Fibroblast of skin of back (primary cell): ENCODE data around the gene IL10RB.
A peak's percentile ranks its signal among the peaks of the same experiment; 100 is the strongest.
"Not testable (repeated sequence)": the region's sequence is repeated elsewhere in the genome, so short reads cannot be mapped to it uniquely, and the experiment has no call there.

ENCODE experiments used
- DNase-seq: peaks from one replicate; pipeline ENCODE4 v3.0.0-alpha.2; 2013

Gene IL10RB

DNA sequence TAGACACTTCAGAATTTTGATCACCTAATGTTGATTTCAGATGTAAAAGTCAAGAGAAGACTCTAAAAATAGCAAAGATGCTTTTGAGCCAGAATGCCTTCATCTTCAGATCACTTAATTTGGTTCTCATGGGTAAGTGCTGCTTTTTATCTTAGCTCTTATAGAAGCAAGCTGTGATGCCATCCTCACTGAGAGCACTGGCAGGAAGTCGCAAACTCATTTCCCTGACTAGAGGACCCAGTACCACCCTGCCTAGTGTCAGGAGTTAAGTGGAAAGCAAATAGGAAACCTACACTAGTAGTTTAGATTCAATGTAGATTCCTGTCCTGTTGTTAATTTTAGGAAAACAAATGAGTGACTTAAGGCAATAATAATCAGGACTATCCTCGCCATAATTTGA is 24.3 kb upstream of the IL10RB start:
- DNase-seq = no peak

DNA sequence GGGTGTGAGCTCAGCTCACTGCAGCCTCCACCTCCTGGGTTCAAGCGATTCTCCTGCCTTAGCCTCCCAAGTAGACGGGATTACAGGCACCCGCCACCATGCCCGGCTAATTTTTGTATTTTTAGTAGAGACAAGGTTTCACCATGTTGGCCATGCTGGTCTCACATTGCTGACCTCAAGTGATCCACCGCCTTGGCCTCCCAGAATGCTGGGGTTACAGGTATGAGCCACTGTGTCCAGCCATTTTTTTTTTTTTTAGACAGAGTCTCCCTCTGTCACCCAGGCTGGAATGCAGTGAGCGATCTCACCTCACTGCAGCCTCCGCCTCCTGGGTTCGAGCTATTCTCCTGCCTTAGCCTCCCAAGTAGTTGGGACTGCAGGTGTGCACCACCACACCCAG is 23.3 kb upstream of the IL10RB start:
- not testable (repeated sequence) for DNase-seq

DNA sequence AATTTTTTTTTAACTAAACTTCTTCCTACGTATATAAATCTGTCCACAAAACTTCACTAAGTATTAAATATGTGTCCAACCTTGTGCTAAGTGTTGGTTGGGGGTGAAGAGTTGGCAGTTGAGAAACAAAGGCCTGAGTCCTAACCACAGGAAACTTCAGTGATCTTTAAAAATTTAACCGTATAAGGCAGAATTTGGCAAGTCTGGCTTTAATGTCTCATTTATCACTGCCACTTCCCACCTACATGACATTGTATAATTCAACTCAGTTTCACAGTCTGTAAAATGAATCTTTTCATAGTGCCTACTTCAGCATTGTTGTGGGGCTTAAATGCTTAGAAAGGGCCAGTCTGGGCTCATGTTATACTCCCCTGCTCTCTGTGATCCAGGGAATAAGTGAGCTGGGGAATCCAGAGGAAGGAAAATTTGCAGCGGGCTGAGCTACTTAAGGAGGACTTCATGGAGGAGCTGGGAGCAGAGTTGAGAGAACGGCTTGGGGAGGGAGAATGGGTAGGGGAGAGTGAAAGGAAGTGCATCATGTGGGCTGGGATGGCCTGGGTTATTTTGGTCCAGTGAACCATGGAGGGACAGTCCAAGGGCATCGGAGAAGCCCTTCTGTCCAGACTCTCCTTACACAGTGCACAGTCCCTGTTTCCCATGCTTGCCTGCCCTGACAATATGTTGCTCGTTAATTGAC is 21.9 kb upstream of the IL10RB start:
- DNase-seq = no peak

DNA sequence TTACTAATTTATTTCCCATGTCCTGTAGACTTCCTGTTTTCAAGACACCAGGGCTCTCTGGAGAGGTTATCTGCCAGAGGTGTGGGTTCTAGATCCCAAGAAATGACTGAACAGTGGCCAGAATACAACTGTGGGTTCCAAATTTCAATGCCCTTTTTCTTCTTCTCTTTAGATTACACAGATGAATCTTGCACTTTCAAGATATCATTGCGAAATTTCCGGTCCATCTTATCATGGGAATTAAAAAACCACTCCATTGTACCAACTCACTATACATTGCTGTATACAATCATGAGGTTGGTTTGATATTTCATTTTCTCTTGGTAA is 21.4 kb upstream of the IL10RB start:
- DNase-seq = no peak

DNA sequence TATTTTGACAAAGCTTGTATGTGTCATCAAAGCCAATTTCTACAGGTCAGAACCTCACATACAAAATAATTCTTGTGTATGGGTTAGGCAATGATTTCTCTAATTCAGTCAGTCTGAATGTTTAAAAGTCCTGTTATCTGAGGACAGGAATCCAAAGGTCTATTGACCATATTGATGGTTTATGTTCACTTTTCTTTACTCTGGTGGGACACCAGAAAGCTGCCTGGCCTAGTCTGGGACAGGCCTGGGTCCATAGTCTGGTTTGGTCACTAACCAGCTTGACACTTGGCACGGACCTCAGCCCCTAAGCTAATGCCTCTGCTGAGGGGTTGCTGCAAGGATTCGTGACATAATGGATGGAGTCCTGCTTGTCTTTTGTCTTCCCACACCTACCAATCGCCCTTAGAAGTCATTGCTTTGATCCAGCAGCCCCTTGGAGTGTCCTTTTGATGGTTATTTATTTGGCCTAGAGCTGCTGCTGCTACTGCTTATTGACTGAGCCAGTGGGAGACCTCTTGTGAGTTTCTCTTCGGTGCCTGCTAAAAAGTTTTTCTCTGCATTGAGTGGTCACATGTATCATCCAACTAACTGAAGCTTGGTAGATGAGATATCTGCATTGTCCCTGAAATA is 20.8 kb upstream of the IL10RB start:
- no peak for DNase-seq

DNA sequence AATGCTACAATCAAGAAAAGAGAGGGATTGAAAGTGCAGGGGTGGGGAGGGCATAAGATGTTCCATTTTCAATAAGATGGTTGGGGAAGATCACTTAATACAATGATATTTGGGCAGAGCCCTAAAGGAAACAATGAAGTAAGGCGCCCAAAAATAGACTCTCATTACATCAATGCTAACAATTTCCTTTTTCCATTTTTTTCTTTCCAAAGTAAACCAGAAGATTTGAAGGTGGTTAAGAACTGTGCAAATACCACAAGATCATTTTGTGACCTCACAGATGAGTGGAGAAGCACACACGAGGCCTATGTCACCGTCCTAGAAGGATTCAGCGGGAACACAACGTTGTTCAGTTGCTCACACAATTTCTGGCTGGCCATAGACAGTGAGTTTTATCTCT is 19.7 kb upstream of the IL10RB start:
- no peak for DNase-seq

DNA sequence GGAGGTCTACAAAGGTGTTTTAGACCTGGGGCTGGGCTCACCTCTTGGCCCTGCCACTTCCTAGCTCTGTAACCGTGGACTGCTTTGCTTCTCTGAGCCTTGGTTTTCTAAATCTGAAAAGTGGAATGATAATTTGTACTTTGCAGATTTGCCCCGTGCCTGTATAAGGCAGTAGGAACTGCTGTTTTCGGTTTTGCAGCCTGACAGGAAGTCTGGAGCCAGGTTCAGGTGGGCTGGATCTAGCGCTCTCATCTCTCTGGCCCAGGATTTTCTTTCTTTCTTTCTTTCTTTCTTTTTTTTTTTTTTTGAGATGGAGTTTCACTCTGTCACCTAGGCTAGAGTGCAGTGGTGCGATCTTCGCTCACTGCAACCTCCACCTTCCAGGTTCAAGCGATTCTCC is 19.2 kb upstream of the IL10RB start:
- no peak for DNase-seq

DNA sequence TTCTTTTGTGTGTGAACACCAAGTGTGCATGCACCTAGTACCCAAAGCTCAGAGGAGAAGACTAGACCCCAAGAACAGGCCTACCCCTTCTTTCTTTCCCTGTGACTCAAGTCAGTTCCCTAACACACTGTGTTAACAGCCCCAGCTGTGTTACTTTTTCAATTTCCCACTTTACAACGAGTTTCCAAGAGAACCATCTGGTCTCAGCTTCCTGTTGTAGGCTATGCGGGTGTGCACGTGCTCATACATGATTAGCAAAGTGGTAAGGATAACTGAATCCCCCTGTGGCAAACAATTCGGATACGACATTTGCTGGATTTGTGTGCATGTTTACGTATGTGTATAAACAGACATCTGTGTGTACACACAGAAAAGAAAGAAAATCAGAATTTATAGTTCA is 18.6 kb upstream of the IL10RB start:
- no peak for DNase-seq

DNA sequence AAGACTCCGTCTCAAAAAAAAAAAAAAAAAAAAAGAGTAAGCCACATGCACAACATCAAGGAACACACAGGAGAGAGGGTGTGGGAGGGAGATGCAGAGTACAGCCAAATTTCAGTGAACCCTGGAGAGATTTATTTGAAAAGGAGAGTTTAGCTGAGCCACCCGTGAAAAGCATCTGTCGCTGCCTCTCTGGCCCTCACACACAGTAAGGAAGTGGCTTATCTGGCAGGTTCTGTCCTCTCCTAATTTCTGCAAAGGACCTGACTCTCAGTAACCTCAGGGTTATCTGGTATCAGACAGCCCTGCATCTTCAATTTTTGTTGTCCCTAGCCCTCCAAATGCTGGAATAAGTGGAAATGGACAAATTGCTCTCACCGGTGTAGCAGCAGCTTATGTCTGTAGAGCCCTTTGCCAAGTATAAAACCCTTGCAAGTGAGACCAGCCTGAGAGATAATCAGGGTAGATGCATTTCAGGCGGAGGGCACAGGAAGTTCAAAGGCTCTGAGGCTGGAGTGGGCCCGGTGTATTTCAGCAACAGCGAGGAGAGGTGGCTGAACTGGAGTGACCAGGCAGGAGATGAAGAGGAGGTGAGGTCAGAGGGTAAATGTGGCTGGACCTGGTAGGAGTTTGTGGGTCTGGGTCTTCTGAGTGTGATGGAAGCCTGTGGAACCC is 16.7 kb upstream of the IL10RB start:
- no peak for DNase-seq

DNA sequence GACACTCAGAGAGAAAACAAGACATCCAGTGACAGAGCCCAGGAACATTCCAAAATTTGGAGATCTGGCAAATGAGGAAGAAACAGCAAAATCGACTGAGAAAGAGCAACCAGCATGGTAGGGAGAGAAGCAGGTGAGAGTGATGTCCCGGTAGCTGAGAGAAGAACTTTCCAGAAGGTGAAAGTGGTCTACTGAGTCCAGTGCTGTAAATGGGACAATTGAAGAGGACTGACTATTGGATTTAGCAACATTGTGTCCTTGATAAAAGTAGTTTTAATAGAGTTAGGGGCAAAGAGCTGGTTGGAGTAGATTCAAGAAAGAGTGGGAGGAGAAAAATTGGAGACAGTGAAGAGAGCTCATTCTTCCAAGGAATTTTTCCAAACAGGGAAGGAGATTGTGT is 15.0 kb upstream of the IL10RB start:
- DNase-seq = no peak

DNA sequence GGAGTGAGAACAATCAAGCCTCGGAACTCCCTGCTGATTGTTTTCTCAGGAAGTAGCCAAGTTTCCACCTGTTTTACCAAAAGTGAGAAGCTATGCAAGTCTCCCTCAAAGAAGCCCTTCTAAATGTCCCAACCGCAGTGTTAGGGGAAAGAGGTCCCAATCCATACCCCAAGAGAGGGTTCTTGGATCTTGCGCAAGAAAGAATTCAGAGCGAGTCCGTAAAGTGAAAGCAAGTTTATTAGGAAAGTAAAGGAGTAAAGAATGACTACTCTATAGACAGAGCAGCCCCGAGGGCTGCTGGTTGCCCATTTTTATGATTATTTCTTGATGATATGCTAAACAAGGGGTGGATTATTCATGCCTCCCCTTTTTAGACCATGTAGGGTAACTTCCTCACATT is 12.8 kb upstream of the IL10RB start:
- not testable (repeated sequence) for DNase-seq

DNA sequence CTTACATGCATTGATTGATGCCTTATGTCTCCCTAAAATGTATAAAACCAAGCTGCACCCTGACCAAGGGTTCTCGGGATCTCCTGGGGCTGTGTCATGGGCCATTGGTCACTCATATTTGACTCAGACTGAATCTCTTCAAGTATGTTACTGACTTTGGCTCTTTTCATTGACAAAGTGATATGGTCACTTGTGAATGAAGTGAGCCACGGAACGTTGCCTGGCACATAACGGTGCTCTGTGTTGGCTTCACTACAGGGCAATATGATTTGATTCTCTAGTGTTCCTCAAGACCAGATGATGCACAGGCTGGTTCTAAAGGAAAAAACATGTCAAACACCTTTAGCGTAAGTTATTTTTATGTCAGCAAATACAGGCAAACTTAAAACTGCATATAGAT is 11.4 kb upstream of the IL10RB start:
- no peak for DNase-seq

DNA sequence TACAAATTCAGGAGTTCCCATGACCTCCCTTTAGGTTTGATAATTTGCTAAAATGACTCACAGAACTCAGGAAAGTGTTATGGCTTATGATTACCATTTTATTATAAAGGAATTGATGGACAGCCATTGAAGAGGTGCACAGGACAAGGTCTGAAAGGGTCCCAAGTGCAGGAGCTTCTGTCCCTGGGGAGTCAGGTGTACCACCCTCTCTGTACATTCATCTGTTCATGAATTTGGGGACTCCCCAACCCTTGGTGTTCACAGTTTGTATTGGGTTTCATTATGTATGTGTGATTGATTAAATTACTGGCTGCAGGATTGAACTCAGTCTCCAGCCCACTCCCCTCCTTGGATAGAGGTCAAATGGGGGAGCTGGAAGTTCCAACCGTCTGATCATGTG is 10.8 kb upstream of the IL10RB start:
- DNase-seq = no peak

DNA sequence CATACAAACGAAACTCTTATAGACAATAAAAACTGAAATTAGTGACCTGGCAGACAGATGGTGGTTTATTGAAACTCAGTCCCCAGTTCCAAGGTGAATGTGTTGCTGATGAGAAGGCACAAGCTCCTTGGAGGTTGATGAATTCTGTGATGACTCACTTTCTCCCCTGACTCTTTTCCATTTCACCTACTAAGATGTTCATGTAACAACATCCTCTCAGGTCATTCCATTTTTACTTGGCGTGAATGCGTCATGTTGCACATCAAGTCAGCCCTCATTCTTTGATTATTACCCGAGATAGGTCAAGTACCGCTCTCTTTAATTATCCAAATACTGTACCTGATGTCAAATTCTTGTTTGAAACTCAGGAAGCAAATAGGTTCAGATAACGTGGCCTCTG is 10.1 kb upstream of the IL10RB start:
- no peak for DNase-seq

DNA sequence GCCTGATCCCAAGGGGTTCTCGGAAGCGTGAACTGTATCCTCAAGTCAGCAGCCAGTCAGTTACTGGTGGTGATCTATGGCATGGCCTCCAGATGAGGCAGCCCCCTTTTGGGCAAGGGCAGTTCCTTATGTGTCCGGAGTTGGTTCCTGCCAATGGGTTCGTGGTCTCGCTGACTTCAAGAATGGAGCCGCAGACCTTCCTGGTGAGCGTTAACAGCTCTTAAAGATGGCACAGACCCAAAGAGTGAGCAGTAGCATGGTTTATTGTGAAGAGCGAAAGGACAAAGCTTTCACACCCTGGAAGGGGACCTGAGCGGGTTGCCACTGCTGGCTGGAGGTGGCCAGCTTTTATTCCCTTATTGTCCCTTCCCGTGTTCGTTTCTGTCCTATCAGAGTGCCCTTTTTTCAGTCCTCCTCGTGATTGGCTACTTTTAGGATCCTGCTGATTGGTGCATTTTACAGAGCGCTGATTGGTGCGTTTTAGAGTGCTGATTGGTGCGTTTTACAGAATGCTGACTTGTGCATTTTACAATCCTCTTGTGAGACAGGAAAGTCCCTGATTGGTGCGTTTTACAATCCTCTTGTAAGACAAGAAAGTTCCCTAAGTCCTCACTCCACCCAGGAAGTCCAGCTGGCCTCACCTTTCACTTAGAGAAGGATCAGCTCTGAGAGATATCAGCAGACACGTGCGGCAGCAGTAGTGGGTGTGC is 8.9 kb upstream of the IL10RB start:
- no peak for DNase-seq

DNA sequence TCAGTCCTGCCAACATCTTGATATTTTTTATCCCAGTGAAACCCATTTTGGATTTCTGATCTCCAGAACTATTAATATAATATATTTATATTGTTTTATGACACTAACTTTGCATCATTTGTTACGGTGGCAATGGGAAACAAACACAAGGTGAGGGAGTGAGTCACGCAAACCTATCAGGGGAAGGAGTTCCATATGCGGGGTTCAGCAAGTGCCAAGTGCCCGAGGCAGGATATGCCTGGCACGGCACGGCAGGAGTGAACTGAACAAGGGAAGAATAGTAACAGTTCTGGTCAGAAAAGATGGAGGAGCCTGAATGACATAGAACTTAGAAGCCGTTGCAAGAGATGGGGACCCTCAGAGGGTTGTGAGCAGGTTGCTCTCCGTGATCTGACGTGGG is 7.7 kb upstream of the IL10RB start:
- DNase-seq = no peak

DNA sequence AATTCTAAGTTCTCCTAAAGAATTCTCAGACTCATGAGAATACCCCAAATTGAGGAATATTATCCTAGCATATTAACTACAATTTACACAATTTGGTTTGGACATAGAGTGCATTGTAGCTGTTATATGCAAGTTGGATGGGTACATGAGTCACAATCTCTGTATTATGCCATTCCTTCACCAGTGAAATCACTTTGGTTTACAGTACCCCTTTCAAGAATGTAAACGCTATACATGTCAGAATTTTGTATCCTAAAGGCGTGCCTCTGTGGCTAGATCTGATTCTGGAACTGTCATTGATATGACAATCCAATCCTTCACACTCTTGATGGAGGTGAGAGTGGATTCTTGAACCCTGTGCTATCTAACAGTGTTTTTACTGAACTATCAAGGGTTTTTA is 6.7 kb upstream of the IL10RB start:
- peak; percentile 21 for DNase-seq

DNA sequence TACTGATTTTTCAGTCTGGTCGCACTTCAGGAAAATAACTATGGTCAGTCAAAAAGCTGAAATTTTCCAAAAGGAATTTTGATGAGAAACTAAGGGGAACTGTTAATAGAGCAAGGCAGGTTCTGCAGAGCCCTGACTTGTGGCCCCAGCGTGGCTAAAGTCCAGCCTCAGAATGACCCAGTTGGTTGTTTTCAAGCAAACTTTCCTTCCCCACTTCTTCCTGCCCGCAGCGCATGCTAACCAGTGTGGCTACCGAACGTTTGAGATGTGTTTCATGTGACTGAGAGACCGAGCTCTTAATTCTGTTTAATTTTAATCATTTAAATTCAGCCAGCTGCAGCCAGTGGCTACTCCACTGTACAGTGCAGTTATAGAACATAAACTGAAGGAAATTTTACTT is 6.2 kb upstream of the IL10RB start:
- no peak for DNase-seq

DNA sequence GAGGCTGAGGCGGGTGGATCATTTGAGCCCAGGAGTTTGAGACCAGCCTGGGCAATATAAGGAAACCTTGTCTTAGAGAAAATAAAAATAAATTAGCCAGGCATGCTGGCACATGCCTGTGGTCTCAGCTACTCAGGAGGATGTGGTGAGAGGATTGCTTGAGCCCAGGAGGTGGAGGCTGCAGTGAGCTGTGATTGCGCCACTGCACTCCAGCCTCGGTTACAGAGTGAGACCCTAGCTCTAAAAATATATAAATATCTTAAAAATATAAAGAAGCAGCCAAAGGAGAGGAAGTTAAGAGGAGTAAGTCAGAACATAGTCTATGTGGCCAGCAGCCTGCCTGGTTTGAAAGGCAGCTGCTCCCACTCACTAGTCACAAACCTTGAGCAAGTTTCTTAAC is 4.5 kb upstream of the IL10RB start:
- peak; percentile 41 for DNase-seq

DNA sequence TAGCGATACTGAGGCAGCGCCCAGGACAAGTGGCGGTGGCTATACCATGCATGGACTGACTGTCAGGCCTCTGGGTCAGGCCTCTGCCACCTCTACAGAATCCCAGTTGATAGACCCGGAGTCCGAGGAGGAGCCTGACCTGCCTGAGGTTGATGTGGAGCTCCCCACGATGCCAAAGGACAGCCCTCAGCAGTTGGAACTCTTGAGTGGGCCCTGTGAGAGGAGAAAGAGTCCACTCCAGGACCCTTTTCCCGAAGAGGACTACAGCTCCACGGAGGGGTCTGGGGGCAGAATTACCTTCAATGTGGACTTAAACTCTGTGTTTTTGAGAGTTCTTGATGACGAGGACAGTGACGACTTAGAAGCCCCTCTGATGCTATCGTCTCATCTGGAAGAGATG is 3.2 kb upstream of the IL10RB start:
- no peak for DNase-seq

DNA sequence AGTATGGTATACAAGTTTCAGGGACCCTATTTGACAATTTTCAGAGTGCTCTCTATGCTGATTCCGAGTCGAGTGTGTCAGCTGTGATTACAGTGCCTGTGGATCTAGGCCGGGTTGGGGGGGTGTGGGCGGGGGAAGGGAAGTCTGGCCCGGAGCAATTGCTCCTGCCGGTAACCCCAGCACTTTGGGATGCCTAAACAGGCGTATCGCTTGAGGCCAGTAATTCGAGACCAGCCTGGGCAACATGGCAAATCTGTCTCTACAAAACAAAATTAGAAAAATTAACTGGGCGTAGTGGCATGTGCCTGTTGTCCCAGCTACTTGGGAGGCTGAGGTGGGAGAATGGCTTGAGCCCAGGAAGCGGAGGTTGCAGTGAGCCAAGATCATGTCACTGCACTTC is 1.6 kb upstream of the IL10RB start:
- no peak for DNase-seq

DNA sequence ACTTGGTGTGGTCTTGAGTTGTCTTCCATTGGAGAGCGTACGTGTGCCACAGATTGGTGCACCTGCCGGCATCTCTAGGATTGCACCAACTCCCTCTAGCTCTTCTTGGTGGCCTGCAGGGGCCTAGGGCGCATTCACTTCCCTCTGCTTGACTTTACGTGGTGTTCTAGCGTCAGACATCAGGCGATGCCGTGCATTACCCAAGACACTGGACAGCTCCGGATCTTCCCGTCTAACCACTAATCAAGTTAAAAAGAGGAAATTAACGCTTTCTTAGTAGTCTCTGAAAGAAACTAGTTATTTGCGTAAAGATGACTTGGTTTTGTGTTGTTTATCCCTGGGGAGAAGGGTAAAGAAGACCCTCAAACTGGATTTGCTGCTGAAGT is 510 bp upstream of the IL10RB start:
- no peak for DNase-seq

DNA sequence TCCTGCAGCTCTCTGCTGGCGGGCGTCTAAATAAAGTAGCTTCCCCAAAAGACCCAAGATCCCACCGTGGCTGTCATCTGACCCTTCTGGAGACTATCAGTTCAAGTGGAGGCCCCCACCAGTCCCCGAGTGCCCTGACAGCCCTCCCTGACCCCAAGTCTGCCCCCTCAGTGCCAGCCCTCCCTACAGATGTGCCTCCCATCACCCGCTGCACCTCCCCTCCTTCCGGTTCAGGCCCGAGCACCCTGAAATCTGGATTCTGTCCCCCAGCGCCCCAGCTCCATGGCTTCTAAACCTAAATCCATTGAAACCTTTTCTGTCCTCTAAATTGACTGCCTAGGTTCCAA is 595 bp downstream of the IL10RB start:
- DNase-seq = no peak

DNA sequence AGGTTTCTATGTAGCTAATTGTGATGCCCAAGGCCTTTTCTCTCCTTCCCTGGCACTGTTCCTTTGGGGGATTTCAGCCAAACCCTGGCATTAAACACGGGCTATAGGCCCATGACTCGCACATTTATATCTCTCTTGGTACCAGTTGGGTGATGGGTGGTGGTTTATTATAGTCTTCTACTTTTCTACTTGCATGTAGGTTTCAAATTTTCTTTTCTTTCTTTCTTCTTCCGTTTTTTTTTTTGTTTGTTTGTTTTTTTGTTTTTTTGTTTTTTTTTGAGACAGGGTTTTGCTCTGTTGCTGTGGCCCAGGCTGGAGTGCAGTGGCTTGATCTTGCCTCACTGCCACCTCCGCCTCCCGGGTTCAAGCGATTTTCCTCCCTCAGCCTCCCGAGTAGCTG is 1.1 kb downstream of the IL10RB start:
- DNase-seq = no peak
